Stimulated activated CD8-positive, alpha-beta memory T cell treated with anti-CD3 and anti-CD28 coated beads, Interleukin-4, amount 100 ng/mL, for 4 hours (primary cell): ENCODE results near the gene PCOLCE2.
"Not testable (repeated sequence)": the region's sequence is repeated elsewhere in the genome, so short reads cannot be mapped to it uniquely, and the experiment has no call there.

Experiments used
- DNase-seq, 2 donors: peaks; one replicate each; pipeline ENCODE4 v3.0.0-alpha.2; 2020; ENCODE audit warnings: low read depth in 2 of 2, low spot score in 1 of 2

PCOLCE2 gene

DNA sequence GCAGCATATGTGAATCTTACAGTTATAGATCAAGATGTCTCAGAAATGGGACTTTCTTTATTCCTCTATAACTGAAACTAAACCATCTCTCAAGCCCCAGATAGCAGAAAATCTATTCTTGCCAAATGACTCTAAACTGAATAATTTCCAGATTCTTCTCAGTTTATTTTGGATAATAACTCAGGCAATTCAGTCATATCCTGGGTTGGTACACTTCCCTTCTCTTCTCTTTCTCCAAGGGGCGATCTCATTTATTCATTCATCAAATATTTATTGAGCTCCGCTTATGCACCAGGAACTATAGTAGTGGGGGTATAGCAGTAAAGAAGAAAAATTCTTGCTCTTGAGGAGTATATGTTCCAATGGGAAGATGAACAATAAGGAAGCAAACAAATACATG lies 13.5 kb upstream of the PCOLCE2 start:
- DNase-seq = no peak

DNA sequence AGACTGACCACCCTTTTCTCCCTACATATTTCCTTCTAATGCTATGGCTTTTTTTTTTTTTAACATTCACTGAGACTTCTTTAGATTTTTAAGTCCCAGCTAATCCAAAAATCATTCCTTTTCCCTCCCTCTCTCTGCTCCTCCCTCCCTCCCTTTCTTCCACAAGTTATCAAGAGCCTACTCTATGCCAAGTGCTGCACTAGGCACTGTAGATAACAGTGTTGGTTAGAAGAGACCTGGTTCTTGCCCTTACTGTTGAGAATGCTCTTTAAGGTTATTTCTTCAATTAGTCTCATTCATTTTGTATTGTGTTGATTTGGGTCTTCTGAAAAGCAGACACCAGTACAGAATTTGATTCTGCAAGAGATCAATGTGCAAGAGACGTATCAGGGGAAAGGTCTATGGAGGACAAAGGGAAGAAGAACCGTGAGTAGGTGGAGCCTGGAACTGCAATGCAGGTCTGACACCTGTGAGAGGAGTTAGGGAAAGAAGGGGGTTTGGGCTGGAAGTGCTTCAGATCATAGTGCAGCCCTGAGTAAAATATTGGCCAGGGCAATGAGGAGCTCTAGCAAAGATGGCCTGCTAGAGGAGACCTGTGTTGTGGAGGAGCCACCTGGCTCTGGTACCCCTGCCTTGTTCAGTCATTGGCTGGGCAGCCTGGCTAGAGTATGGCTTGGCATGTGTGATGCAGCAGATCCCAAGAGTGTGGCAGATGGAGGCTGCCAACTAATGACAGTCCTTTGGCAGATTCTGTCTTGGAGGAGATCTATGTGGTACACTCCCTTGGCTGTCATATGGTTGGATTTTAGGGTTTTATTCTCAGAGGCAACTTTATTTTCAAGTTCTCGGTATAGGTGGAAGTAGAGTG lies 9.7 kb upstream of the PCOLCE2 start:
- no peak for DNase-seq

DNA sequence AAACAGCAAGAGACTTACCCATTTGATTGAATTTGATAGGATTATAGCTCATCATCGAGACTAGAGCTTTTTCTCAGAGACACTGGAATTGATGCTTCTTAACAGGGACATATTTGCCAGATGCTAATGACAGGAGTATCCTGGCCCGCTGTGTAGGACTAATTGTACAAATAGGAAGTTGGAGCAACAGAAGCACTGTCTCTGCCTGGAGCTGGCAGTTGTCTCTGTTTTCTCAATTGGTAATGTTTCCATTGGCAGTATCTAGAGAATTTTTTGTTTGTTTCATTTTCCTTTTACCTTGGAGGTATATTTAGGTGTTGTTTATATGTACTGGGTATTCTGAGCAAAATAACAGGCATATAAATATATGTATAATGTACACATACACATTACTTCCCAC lies 8.9 kb upstream of the PCOLCE2 start:
- DNase-seq = no peak

DNA sequence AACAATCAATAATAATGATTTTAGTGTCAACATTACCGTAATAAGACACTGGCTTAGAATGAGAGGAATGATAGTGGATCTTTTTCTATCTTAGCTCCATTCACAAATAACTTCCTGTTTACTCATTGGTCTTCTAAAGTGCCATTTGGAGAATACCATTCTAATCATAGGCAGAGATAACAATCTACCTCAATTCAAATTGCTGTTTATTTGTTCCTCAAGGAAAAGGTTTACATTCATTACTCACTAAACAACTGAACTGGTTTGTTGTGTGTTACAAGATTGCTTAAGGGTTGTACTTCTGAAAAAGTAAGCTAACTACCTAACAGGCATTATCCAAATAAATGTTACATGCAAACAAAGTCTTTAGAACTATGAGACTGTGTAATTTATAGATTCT lies 8.1 kb upstream of the PCOLCE2 start:
- DNase-seq = no peak

DNA sequence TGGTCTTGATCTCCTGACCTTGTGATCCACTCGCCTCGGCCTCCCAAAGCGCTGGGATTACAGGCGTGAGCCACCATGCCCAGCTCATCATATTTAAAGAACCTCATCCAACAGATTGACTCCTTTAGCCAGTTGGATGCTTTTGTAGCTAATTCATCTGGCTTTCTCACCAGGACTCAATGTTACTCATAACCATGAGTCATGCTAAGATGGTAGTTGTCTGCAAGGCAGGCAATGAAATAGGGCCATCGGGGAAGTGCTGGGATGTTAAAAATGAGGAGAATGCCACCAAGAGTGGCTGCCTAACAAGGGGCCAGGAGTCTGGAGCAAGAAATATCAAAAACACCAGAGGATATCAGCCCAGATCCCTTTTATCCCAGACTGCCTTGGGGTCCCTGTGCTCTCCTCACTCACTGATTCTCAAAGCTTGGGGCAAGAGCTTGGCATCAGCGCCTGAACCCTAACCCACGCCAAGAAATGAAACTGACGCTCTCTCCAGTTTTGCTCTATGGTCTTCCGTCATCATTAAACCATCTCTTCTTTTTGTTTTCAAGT lies 7.4 kb upstream of the PCOLCE2 start:
- DNase-seq = no peak

DNA sequence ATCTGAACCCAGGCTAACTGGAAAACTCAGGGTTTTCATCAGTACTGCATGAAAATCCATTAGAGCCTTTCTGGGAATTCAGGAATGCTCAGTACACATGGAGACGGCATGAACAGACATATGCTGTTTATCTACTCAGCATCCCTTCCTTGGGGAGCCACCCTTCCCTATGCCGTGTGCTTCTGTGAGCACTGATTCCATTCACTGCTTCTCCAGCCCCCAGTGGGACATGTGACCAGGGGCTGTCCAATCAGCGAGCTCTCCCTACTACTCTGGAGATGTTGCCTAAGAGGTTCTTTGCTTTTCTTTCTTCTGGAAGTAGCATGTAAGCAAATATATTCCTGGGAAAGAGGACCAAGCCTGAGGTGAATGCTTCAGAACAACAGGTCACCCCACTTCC lies 5.6 kb upstream of the PCOLCE2 start:
- DNase-seq = no peak

DNA sequence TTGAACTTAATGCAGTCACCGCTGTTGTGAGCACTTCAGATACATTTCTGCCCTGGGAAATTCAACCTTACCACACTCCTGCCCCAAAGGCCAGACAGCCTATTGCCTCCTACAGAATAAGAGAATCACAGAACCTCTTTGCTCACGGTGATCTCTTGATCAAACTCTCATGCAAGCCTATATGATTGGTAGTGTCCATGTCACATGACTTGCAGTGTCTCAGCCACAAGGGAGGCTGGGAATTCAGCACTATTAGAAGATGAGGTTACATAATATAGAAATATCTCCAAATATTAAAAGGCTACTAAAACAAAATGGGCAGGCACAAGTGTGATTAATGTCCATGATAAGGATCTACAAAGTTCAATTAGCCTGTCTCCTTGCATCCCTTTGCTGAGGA lies 3.8 kb upstream of the PCOLCE2 start:
- no peak for DNase-seq

DNA sequence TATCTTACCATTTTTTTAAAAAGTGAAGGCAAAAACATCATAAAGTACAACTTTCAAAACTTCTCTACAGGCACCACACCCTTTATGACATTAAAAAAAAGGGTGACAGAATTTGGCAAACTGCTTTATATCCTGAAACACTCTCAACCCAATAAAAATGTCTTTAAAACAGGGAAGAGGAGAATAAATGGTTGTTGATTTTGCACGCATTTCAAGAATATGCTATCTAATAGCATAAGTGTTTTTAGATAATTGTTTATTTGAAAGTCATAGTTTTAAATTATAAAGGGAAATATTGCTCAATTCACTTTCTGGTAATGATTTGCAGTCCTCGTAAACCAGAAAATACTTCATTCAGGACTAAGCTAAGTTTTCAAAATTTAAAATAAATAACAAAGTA lies 1.7 kb upstream of the PCOLCE2 start:
- no peak for DNase-seq

DNA sequence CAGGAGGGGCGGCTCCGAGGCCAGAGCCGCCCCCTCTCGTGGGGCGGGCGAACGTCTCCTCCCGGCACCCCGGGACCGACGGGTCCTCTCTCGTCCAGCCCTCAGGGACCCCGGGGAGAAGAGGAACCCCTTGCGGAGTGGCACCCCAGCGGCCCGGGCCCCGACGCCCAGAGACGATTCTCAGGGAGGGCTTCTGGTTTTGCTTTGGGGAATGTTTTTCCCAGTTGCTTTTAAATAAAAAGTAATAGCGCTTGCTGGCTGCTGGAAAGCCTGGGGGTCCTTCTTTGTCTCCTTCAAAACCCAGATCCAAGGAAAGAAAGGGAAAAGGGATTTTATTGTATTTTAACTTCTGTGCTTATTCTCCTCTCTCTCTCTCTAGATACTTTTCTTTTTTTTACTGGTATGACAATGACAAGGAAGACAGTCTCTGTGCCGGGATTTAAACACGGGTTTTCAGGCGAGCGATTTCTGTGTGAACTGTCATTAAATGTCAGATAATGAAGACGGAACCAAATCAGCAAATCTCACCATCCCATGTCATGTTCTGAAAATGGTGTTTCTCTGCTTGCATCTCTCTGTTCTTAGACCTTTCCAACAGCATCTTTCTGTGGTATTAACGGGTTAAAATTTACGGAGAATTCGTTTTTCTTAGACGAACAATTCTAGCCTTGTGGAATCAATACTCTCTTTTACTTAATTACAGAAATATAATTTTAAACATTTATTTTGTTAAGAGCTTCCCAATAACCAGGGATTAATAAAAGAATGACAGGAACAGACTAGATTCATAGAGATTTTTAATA lies 530 bp upstream of the PCOLCE2 start:
- DNase-seq = no peak

DNA sequence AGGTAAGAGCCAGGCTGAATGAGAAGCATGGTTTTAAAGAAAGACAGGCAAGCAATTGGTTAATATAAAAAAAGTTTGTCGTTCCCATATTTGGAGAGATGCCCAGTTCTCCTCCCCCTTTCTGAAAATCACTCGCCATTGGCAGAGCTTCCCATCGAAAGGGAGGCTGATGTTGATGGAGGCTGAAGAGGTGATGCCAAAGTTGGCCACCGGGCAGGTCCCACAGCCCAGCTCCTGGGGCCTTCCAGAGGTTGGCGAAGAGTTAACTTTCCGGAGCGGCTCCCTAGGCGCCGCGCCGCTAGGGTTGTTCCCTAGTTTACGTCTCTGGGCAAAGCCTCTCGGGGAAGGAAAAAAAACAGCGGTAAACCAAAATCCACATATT lies 793 bp downstream of the PCOLCE2 start:
- DNase-seq = no peak

DNA sequence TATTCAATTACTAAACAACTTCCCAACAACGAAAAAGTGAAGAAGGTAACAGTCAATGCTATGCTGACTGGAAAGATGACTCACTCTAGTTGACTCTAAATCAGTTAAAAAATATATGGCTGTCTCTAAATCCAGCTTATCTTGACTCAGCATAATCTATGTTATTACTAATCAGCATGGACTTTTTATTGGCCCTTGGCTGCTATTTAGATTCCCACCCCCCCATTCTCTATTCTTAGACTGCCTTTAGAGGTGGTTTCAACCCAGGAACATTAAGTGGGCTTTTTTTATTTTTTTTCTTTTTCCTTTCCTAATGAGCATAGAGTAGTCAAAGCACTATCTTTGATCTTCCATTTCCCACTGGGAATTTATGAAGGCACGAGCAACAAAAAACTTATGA lies 1.9 kb downstream of the PCOLCE2 start:
- no peak for DNase-seq

DNA sequence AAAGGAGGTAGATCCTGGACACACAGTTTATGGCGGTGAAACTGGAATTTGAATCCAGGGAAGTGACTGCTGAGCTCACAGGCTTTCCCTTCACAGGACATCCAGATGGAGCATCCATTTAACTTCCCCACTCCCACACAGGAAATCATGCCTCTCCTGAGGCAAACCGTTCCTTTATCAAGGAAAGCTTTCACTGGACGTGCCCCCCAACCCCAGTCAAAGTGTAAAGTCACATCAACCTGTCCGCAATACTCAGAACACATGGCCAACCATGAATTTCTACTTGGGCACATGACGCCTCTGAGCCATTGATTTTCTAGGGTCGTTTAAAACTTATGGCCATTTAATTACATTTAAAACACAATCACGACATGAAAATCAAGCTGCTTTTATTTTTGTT lies 2.9 kb downstream of the PCOLCE2 start:
- DNase-seq = no peak

DNA sequence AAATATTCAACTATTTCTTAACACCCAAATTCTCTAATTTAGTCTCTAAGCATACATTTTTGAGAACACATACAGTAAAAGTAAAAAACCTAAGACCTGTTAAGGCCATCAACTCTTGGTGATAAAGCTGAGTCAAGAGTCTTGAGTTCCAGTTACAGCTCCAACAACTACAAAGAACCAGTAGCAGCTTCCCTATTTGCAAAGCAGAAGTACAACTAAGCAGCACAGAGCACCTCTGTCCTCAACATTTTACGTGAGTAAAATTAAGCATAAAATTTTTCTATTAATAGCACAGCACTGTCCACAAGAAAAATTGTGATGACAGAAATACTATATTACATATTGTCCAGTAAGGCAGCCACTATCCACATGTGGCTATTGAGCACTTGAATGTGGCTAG lies 4.4 kb downstream of the PCOLCE2 start:
- no peak for DNase-seq

DNA sequence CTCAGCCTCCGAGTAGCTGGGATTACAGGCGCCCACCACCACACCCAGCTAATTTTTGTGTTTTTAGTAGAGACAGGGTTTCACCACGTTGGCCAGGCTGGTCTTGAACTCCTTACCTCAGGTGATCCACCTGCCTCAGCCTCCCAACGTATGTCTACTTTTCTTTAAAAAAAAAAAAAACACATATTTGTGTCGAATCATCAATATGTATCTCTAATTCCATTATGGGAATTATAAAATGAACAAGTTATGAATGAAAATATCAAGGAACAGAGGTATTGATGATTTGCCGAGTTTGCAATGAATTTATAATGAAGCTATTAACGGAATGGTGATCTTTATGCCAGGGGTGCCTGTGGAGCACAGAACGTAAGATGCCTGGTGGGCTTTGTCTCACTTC lies 5.3 kb downstream of the PCOLCE2 start:
- DNase-seq = not testable (repeated sequence)

DNA sequence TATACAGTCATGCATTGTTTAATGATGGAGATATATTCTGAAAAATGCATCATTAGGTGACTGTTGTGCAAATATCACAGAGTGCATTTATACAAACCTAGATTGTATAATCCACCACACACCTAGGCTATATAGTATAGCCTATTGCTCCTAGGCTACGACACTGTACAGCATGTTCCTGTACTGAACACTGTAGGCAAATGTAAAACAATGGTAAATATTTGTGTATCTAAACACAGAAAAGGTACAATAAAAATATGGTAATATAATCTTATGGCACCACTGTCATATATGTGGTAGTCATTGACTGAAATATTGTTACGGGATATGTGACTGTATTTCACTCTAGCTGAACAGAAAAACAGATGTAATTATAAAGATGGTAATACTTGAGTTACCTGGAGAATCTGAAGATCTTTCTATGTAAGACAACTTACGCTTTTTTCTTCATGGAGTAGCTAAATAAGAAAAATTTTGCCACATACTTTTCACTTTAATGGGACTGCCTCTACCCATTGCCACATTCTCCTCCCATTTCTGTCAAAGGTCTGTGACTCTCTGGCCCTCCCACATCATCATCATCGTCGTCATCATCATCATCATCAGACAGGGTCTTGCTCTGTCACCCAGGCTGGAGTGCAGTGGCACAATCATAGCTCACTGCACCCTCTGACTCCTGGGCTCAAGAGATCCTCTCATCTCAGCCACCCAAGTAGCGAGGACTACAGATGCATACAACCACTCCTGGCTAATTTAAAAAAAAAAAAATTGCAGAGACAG lies 7.2 kb downstream of the PCOLCE2 start:
- DNase-seq = no peak

DNA sequence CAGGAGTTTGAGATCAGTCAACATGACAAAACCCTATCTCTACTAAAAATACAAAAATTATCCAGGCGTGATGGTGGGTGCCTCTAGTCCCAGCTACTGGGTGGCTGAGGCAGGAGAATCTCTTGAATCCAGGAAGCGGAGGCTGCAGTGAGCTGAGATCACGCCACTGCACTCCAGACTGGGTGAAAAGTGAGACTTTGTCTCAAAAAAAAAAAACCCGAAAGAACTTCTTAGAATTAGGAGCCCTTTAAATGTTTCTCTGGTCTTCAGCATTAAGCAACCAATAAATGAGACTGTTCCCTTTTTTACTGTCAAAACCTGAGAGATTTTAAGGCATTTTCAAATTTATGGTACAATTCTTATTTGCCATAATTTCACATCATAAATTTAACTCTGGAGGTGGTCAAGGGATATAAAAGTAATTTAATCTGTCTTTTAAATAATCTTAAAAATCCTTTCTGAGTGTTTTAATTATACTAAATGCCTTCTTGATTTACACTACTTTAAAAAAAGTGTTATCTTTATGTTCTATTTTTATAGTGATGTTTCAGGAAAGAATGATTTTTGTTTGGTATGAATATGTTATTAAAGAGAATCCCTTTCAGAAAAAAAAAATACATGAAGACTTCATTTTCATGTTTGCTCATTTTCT lies 10.1 kb downstream of the PCOLCE2 start:
- DNase-seq = no peak

DNA sequence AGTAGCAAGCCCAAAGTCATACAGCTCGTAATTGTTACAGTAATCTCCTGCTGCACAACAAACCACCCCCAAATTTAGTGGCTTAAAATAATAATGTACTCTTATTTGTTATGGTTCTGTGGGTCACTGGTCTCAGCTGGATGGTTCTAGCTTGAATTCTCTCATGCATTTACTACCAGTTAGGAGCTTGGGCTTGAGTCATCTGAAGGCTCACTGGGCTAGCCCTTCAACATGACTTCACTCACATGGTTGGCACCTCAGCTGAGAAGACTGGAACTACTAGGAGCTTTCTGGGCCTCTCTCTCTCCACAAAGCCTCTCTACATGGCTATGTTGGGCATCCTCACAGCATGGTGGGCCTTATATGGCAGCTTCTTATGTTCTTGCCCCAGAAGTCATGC lies 12.5 kb downstream of the PCOLCE2 start:
- DNase-seq = no peak

DNA sequence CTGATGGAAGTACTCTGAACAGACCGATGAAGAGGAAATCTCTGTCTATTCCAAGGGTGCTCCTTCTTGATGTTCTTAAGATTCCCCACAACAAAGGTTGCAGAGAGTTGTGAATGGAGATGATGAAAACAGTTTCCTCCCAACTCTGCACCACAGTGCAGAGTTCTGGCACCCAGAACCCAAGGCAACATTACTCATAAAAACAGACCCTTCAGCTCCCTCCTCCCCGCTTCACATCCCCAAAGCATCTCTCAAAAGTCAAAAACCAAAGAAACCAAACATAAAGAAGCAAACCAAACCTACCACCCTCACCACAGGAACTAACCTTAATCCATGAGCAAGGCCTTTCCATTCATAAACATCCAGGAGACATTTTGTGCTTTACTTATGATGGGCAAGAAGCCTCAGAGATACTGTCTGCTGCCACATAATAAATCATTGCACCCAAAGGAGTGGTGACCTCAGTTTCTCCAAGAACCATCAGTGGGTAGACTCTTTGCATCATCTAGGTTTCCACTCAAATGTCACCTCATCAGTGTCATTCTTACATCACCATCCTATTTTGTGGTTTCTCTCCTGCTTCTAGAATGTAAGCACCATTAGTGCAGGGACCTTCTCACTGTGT lies 13.2 kb downstream of the PCOLCE2 start:
- no peak for DNase-seq

DNA sequence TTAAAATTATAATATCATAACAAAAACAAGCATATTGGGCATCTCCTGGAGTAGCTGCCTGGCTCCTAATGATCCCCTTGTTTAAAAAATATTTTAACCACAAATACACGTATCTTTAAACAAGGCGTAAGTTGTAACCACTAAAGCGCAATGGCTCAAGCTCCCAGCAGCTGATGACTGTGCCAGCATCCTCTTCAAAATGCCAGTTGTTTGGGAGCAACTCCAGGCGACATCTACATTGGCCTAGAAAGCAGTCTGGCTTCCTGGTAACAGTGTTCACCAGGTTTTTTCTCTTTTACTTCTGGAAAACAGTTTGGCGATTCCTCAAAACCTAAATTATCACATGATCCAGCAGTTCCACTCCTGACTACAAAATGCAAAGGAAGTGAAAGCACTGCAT lies 13.8 kb downstream of the PCOLCE2 start:
- DNase-seq = no peak

DNA sequence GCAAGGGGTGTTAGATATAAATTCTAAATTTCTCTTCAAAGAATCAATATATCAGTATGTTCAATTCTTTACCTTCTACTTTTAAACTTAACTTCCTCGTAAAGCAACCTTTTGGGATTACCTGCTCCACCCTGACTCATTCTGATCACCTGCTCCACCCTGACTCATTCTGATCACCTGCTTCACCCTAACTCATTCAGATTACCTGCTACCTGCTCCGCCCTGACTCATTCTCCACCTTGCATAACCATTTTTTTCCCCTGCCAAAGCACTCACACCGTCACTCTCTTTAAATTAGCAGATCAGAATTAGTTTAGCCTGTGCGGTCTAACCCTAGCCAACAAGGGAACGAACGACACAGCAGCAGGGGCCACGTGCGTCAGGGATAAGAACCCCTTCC lies 20.5 kb downstream of the PCOLCE2 start:
- not testable (repeated sequence) for DNase-seq
